GM19240 (cell line): ENCODE data around the gene CDC42EP4.

ENCODE experiments used
- DNase-seq: peaks from one replicate; pipeline ENCODE4 v3.0.0; 2011; ENCODE audit warnings: low spot score; ENCODE audit not compliant: insufficient read length

The CDC42EP4 gene, protein sequence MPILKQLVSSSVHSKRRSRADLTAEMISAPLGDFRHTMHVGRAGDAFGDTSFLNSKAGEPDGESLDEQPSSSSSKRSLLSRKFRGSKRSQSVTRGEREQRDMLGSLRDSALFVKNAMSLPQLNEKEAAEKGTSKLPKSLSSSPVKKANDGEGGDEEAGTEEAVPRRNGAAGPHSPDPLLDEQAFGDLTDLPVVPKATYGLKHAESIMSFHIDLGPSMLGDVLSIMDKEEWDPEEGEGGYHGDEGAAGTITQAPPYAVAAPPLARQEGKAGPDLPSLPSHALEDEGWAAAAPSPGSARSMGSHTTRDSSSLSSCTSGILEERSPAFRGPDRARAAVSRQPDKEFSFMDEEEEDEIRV

DNA sequence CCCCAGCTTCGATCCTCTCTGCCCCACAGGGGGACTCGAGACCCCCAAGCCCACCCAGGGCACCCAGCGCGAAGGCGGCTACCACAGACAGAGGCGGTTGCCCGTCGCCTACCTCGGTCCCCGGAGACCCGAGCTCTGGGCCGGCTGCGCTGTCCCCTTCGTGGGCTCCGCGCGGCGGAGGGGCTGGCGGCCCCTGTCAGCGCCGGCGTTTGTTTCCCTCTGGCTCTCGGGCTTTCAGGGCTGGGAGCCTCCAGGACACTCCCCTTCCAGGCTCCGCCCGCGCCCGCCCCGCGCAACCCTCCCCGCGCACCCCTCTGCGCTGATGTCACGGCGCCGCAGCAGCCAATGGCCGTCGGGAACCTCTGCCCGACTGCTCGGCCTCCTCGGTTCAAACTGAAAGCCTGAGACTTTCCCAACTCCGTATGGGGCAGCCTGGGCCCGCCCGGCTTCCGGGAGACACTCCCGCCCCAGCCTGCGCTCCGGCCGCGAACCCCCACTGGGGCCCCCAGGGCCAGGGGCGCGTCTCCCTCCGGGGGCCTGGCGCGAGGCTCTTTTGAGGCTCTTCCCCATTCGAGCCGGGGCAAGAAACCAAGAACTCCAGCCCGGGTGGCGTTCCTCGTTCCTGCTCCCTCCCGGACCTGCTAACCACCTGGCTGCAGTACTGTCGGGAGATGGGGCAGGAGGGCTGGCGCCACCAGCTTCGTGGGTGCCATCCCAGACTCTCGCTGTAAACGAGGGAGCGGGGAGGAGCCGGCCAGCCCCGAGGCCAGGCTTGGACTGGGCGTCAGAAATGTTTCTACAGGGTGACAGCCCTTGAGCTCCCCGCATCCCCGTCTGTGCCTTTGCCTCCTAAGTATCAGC is at the start of gene CDC42EP4:
TSS of gene CDC42EP4 (minus strand) at position 221 of the 861 bp plus-strand sequence. CDS start 25,501 bp downstream, outside the sequence.
- DNase-seq = peak; percentile 72

DNA sequence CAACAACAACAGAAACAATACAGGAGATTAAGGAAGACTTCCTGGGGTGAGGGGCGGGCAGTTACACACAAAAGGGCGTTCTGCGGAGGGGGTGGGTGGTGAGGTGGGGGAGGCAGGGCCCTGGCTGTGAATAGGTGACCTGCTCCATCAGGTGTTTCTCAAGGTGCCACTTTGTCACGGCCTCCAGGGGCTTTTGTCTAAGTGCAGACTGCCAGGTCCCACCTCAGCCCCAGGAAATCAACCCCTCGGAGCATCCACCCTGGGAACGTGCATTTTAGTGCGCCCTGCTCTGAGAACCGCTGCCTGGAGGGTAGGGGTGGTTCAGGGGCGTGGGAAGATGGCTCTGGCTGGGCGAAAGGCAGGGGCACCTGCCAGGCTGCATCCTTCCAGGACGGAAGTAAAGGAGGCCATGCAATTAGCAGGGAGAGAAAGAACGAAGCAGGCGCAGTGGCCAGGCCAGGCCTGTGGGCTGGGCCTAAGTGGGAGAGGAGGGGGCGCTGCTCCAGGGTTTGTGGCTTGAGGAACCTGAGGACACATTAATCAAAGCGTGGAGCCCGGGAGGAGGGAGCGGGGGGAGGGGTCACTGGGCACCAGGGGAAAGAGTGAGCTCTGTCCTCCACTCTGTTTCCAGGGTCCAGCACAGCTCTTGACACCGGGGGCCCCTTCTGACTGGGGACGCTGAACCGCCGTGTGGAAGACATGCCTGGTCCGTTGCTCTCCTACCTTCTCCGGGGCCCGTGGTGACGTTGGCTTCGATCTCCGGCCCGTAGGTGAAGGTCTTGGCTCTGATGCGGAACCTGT is 49.4 kb upstream of the CDC42EP4 start:
- no peak for DNase-seq

DNA sequence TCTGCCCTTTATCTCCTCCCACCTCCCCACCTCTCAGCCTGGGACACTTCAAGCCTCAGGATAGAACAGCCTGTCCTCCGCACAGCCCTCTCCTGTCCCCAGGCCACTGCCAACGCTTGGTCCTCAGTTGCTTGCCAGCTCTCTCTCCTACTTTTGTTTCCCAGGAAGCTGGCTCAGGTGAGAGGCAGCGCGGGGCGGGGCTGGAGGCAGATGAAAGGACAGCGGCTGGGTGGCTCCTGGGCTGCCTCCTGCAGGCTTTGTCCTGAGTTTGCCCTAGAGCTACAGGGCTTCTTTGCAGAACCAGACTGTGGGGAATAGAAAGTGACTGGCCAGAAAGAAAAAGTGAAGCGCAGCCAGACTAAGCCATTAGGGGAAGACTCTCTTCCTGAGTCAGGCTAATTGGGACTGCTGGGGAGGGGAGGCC is 48.2 kb upstream of the CDC42EP4 start:
- no peak for DNase-seq

DNA sequence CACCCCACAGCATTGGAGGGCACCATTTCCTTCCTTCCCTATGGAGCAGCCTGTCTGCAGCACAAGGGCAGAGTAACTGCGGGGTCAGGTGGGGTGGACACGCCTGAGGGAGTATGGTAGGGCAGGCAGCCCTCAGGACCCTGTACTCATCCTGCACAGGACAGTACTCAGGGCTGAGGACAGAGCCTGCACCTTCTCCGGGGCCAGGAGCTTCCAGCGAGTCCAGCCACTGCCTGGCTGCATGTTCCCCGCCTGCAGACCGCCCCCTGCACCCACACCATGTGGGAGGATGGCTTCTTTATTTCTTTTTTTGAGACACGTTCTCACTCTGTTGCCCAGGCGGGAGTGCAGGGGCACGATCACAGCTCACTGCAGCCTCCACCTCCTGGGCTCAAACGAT is 47.6 kb upstream of the CDC42EP4 start:
- no peak for DNase-seq

DNA sequence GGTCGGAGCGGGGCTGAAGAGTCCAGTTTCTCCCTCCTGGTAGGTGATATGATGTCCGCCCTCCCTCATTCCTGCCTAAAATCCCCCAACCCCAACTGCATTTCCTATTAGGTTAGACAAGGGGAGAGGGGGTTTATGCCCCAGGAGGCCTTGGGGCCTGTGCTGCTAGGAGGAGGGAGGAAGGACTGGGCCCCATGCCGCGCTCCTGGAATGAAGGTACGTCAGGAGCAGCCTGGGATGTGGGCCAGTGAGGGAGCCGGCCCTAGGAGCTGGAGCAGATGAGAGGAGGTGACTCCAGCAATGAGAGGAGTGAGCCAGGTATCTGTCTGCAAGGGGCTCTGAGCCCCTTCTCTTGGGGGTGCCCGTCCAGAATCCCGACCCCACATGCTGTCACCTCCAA is 46.9 kb upstream of the CDC42EP4 start:
- DNase-seq = no peak

DNA sequence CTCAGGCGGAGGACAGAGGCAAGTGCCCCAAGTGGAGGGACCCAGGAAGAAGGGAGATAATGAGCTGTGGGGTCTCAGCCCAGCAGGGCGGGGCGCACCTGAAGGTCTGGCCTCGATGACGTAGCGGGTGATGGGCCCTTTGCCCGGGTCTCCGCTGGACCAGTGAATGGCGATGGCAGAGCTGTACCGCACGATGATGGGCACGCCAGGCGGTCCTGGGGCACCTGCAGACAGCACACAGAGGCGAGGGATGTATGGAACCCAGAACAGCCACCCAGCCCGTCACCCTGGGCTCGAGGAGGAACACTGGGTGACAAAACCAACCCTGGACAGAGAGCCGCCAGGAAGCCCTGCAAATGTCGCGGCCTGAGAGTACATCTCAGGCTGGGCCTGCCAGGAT is 46.2 kb upstream of the CDC42EP4 start:
- DNase-seq = no peak

DNA sequence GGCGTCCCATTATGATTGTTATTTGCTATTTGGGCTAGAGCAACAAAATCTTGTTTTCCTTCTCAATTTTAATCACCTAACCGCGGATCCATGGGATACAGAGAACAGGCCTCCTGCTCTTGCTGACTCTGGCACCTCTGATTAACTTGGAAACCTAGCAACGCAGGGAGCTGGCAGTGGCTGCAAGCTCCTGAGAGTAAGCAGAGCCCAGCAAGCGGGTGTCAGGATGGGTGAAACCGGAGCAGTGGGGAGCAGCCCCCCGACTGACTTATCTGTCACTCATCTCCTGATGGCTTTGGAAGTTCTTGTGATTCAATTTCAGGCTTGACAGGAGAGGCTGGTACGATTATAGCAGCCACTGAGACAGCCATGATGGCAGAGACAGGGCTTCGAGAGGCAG is 45.5 kb upstream of the CDC42EP4 start:
- no peak for DNase-seq

DNA sequence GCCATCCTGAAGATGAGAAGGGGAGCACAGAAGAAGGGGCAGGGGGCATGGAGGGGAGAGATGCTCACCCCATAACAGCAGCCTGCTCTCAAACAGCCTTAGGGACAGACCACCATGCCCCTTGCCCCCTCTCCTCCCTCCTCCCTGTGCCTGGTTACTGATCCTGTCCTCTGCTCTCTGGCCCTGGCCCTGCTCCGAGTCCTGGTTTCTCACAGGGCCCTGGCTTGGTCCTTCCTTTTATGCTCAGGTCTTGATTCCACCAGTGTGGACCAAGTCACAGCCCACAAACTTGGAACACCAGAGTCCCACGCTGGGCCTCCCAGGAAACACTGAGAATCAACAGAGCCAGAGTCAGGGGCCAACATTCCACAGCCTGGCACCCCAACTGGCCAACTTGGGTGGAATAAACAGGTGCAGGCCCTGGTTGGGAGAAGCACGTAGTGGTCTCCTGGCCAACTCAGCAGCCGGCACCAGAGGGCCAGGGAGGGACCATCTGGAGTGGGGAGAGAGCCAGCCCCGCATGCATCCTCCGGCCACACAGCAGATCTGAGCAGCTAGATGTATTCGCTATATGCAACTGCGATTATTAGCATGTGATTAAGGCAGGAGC is 44.9 kb upstream of the CDC42EP4 start:
- DNase-seq = no peak

DNA sequence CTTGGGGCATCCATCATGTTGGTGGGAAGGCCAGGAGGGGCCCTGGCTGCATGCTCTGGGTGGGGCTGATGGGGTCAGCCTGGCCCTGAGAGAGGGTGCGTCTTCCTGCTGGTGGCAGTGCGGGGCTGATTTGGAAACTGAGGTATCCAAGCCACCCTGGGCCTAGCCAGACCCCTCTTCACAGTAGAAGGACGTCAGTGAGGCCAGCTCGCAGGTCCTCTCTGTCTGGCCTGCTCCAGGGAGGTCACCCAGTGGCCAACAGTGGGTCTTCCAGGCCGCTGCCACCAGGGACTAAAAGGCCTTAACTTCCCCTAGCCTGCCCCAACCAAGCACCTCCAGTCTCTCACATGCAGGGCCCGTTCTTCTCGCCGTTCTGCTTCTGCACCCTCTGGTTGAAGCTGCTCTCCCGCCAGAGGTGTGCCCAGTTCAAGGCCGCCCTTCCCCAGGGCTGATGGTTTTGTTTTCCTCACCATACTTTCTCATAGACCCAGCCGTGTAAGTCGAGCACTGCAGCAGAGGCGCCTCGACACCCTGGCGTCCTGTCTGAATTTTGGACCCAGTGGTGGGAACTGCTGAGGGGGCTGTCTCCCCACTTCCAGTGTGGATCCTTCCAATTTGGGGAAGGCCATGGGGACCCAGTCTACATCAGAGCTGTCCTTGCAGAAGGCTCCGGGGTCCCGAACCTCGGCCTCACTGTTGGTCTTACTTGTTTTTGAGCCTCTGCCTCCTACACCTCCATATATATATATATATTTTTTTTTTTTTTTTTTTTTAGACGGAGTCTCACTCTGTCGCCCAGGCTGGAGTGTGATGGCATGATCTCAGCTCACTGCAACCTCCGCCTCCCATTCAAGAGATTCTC is 42.9 kb upstream of the CDC42EP4 start:
- no peak for DNase-seq

DNA sequence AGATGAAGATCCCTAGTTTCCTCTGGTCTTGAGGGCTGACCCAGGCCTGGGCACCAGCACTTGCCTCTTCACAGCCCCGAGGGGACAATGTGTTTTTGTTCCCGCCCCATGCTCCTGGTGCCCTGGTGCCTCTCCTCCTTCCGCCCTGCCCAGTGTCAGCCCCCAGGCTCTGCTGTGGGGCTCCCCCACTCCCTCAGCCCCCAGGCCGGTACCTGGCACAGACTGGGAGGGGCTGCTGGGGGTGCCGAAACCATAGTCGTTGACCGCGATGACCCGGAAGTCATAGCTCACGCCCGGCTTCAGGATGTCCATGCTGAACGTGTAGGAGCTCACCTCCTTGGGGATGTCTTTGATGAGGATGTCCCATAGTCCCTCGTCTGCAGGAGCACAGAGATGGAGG is 40.5 kb upstream of the CDC42EP4 start:
- DNase-seq = no peak

DNA sequence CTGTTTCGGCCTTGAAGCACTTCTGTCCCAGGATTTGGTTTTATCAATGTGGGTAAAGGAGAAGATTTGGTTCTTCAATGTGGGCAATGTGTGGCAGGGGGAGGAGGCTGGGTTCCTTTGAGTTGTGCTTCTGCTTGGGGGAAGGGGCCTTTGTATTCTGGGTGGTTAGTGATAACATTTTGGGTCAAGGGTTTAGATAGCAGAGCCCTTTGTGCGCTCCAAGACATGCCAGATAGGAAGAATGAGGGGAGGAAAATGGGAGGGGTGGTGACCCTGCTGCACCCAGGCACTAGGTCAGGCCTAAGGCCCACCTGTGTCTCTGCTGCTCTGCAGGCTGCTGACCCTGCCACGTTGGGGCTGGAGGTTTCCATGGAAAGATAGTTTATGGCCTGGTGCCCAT is 40.0 kb upstream of the CDC42EP4 start:
- no peak for DNase-seq

DNA sequence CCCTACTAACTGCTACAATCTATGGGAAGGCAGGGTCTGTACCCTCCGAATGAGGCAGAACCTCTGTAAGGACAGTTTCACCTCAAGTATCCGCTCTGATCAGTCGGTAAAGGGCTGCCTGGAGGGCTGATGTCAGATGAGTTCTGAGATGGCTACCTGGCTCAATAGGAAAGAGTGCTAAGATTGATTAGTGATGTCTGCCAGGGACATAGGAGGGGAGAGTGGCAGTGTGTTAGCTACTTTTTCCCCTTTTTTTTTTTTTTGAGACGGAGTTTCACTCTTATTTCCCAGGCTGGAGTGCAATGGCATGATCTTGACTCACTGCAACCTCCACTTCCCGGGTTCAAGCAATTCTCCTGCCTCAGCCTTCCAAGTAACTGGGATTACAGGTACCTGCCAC is 39.1 kb upstream of the CDC42EP4 start:
- no peak for DNase-seq

DNA sequence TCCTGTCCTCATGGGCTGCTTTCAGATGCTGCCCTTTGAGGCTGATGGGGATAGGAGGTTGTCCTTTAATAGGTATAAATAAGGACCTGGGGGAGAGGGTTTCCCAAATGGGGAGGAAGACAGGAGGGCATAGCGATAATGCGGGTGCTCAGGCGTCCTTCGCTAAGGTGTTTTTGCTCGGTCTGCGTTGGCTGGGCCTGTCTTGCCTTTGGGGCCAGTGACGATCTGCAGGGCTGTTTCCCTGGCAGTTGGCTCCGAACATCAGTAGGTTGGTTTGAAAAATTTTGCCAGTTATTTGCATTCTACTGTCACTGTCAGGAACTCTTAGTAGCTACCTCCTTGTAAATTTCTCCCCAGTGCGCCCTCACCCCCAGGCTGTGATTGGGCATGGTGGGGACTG is 37.8 kb upstream of the CDC42EP4 start:
- no peak for DNase-seq

DNA sequence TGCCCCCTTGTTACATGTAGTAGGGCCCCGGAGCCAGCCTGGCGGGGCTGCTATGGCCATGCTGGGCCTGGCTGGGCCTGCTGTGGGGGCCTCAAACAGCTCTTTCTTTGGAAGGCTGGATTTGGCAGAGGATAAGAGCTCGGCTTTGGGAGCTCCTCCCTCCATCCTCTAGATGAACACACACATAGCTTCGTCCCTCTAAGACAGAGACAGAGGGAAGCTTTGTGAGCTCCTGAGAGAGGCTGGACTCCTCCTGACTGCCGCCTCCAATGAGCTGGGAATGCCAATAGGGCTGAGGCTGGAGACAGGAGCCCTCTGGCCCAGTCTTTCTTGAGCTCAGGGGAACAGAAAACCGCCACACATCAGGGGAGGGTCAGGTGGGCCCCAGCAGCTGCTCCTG is 37.3 kb upstream of the CDC42EP4 start:
- DNase-seq = no peak

DNA sequence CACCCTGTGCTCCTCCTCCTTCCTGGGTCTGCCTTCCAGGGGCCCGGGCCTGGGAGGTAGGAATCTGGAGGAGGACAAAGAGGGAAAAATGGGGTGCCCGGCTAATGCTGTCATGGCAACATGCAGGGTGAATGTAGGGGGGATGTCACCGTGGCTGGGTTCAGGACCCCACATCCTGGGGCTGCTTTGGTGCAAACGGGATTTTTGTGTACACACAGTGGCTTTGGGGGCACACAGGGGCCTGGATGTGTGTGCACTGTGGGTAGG is 37.0 kb upstream of the CDC42EP4 start:
- no peak for DNase-seq

DNA sequence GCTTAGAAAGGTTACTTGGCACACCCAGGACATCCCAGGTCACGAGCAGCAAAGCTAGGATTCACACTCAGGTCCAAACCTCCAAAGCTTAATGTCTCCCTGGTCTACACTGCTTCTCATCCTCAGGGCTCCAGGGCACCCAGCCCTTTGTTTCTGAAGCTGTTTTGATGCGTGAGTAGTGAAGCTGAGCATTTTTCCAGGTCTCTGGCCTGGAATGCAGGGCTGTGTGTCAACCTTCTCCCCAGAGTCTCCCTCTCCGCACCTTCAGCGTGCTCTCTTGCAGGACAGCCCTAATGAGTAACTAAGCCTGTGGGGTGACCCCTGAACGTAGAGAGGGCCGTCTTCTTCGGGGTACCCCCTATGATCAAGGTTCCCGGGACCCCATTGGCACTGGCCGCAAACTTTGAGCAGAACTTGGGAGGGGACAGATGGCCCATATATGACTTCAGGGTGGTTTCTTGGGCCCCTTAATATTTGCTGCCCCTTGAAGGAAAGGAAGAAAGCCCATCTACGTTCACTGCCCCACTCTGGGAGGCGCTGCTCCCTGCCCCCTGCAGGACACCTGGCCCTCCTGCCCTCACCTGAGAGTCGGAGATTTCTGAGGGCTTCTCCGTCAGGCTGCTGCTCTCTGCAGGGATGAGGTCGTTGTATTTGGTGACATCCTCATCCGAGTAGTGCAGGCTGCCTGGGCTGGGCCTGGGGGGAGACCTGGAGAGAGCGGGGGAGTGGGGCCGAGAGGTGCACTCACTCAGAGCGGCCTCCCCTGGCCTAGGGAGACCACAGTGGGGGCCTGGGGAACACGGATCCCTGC is 36.4 kb upstream of the CDC42EP4 start:
- DNase-seq = no peak

DNA sequence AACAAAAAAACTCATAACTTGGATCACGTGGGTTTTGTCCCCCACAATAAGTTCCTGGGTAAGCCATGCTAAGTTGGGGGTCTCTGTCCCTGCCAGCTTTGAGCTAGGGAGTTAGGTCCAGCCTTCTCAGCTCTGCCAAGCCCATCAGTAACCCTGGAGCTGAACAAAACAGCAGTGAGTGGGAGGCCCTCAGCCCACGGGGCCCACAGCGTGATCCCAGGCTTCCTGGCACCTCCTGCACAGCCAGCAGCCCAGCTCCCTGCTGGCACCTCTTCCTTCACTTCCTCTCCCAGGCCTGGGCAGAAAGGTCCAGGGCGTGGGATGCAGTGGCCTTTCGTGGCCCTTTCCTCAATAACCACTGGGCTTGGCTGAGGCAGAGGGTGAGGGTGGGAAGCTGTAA is 35.5 kb upstream of the CDC42EP4 start:
- no peak for DNase-seq

DNA sequence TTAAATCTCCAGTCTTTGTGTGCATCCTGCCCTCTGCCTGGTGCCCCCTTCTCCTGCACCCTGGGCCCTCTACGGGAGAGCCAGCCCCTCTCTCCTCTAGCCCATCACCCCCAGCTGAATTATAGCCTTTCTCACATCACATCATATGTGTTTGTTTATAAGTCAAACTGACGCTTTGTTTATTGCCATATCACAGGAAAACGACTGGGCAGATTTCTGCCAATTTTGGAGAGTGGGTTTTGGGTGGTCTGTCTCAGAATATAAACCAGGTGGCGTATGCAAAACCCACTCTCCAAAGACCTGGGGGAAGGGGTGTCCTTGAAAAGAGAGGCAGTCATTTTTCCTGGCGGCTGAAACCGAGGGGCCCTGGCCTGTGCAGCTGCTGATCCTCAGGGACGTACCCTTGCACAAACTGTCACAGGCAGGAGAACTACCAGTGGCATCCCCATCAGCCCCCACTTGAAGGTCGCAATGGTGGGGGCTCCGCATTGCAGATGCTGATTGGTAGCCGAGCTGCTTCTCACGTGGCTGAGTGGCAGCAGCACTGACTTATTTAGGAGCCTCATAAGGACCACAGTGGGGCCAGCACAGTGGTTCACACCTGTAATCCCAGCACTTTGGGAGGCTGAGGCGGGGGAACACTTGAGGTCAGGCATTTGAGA is 34.8 kb upstream of the CDC42EP4 start:
- DNase-seq = no peak

DNA sequence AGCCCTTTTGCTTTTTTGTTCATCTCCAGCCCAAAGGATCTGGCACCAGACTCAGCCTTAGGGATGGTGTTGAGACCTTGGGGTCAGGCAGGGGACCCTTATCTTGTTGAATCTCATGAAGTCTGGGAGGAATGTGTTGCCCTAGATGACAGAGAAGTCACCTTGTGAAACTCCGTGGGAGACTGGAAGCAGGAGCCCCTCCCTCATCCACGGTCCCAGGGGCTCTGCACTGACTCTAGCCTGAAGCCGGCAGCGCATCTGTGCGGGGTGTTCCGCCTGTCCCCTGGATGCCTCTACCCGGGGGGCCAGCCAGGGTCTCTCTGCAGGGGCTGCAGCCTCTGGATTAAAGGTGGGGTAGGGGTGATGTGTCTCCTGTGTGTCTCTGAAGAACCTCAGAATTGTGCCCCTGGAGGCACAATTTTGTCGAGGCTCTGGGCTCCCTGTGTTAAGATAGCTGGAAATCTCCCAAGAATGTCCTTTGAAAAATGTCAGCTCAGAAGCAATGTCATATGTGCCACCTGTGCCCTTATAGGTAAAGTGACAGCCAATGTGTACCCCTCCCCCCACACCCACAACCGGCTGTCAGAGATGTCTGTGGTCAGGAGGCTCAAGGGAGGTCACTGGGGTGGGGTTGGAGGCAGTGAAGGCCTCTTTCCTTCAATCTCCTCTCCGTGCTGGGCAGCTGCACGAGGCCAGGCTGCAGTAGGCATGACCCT is 32.1 kb upstream of the CDC42EP4 start:
- DNase-seq = no peak
